MG63 (cell line): ENCODE data around the gene UGT2B11. TPM values are rescaled to one million over a fixed set of nuclear protein-coding genes. Genes with fewer than 3 reads are reported as not detected.
"Not testable (repeated sequence)": the region's sequence is repeated elsewhere in the genome, so short reads cannot be mapped to it uniquely, and the experiment has no call there.

Experiments
- DNase-seq: peaks from one replicate; pipeline ENCODE4 v3.0.0-alpha.2; 2020
- H3K27me3 ChIP-seq: fragments of 250-450 bp; sonication (Bioruptor Pico); 2 replicates; pipeline ENCODE4 v1.5.1; 2020; ENCODE audit warnings: mild to moderate bottlenecking, moderate library complexity
- H3K36me3 ChIP-seq: fragments of 250-450 bp; sonication (Bioruptor Pico); 2 replicates; pipeline ENCODE4 v1.5.1; 2020; ENCODE audit warnings: mild to moderate bottlenecking, moderate library complexity
- H3K4me3 ChIP-seq: fragments of 250-450 bp; sonication (Bioruptor Pico); 2 replicates; pipeline ENCODE4 v1.5.1; 2020; ENCODE audit warnings: mild to moderate bottlenecking, moderate library complexity
- H3K9me3 ChIP-seq: fragments of 250-450 bp; sonication (Bioruptor Pico); 2 replicates; pipeline ENCODE4 v1.5.1; 2020; ENCODE audit warnings: mild to moderate bottlenecking, moderate library complexity
- total RNA-seq: library from RNA; depleted of rRNA; stranded (reverse); fragments of >200 nt; shearing (Covaris generic); gene quantifications from 2 replicates; pipeline ENCODE4 v1.2.3, GENCODE V29; 2014; ENCODE audit warnings: low replicate concordance; rRNA removed

Gene UGT2B11
- total RNA-seq, 1 experiment from 2014 or later, result not detected

- H3K27me3 ChIP-seq, H3K4me3 ChIP-seq, H3K9me3 ChIP-seq, H3K36me3 ChIP-seq, DNase-seq: not testable (repeated sequence)
Measured at GRCh38 chr4:69181519-69182169, 32.9 kb downstream of the UGT2B11 start.

- not testable (repeated sequence) for DNase-seq, H3K4me3 ChIP-seq, H3K36me3 ChIP-seq, H3K27me3 ChIP-seq, H3K9me3 ChIP-seq
Measured at GRCh38 chr4:69179817-69180216, 34.7 kb downstream of the UGT2B11 start.

GRCh38 chr4:69178751-69179205, 35.8 kb downstream of the UGT2B11 start:
- not testable (repeated sequence) for DNase-seq, H3K27me3 ChIP-seq, H3K9me3 ChIP-seq, H3K4me3 ChIP-seq, H3K36me3 ChIP-seq

DNA sequence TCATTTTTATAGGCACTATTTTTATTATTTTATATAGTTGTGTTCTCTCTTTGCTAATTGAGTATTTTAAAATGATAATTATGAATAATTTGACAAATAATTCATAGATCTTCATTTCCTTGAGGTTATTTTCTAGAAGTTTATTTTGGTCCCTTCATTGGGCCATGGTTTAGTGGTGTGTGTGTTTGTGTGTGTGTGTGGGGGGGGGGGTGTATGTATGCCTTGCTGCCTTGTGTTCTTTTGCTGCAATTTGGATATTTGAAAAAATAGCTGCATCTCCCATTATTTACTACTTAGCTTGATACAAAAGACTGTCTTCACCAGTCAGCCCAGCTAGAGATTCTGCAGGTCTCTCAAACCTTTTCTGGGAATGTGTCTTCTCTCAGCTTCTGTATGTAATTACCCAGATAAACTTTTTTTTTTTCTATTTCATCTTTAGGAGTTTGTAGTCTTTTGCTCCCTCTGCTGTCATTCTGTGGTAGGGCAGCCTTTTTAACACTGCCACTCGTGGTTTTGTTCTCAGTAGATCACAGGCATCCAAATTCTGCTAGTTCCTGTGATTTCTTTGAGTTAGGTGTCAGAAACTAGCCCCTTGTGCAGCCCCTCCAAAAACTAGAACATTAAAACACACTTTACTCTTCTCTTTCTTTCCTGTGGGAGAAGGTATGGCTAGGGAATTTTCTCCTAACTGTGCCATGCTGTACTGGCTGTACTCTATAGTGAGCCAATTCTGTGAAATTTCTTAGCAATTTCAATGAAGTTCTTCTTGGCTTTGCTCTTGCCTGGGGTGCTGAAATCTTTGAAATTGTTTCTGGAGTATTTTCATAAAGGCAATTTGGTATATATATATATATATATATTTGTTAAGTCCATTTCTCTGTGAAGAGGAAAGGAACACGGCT, 44.1 kb downstream of the UGT2B11 start:
- not testable (repeated sequence) for H3K36me3 ChIP-seq, H3K27me3 ChIP-seq, H3K4me3 ChIP-seq, DNase-seq, H3K9me3 ChIP-seq

GRCh38 chr4:69169171-69169570, 45.4 kb downstream of the UGT2B11 start:
- H3K9me3 ChIP-seq, H3K36me3 ChIP-seq, H3K4me3 ChIP-seq, DNase-seq, H3K27me3 ChIP-seq: not testable (repeated sequence)

GRCh38 chr4:69167300-69167699, 47.2 kb downstream of the UGT2B11 start:
- no peaks in the 10 kb centered on the region for H3K27me3 ChIP-seq
- no peak overlapping the region for H3K4me3 ChIP-seq
- no peaks in the 10 kb centered on the region for H3K36me3 ChIP-seq
- no peaks in the 10 kb centered on the region for H3K9me3 ChIP-seq
- DNase-seq, result no peak

GRCh38 chr4:69166376-69166775, 48.2 kb downstream of the UGT2B11 start:
- not testable (repeated sequence) for DNase-seq, H3K36me3 ChIP-seq, H3K27me3 ChIP-seq, H3K4me3 ChIP-seq, H3K9me3 ChIP-seq

DNA sequence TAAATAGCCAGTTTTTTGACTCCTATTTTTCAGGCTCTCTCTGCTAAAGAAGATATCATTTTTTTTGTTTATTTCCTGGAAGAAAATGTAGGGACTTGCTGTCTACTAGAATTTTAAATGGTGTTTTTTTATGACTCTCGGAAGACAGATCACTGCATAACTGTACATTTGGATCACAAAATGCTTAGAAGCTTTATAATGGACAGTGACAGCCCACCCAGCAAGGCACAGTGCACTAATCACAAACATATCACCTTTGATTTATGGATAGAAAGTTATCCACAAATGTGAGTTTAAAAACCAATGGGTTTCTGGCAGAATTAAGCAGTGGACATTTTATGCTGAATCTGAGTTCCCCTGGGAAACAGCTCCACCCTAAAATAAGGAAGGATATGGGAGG, 48.8 kb downstream of the UGT2B11 start:
- not testable (repeated sequence) for DNase-seq, H3K36me3 ChIP-seq, H3K27me3 ChIP-seq, H3K4me3 ChIP-seq, H3K9me3 ChIP-seq

DNA sequence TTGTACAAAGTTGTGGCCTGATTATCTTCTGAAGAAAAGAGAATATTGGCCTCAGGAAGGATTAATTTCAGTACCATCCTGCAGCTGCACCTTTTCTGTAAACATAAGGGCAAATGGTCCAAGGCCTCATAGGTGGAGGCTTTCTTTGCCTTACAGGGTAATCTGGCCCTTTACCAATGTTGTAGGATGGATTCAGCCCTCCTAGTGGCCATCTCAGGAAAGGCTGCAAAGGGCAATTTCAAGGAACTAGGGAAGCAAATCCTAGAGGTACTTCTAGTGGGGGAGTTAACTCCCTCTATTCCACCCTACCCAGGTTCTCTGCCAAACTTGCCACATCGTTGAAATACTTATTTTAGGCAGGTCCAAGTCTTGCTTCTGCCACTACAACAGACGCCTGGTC, 57.6 kb downstream of the UGT2B11 start:
- no peak overlapping the region for H3K4me3 ChIP-seq
- DNase-seq, result no peak
- no peaks in the 10 kb centered on the region for H3K9me3 ChIP-seq
- H3K27me3 ChIP-seq, result no peaks in the 10 kb centered on the region
- no peaks in the 10 kb centered on the region for H3K36me3 ChIP-seq

DNA sequence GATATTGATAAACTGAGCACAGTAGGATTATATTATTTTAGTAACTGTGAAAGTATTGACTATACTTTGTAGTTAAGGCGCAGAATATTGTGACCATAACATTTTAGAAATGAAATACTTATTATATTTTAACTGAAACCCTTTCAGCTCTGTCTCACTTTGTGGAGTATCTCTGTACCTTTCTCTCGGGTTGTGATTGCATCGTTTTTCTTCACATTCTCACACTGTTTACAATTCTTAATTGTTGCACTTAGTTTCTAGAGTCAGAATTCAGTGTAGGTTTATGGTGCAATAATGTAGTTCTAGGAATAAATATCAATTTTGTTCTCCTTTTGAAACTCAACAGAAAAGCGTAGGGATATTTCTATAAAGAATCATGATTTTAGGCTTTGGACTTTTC, 60.5 kb downstream of the UGT2B11 start:
- 0 out of 2 replicates have a peak, but pooled peaks cover 1% of the 10 kb centered on the region for H3K27me3 ChIP-seq
- H3K9me3 ChIP-seq, result no peaks in the 10 kb centered on the region
- no peaks in the 10 kb centered on the region for H3K36me3 ChIP-seq
- DNase-seq, result no peak
- no peak overlapping the region for H3K4me3 ChIP-seq

Other genes starting within 250 kb of the UGT2B11 start
- gene UGT2B7, start 118.3 kb downstream of the UGT2B11 start, total RNA-seq, result not detected in 2 replicates
- gene UGT2B28, start 65.7 kb upstream of the UGT2B11 start, total RNA-seq, result not detected in 2 replicates